Endothelial cell of umbilical vein (primary cell): ENCODE results near the gene MNT.
A peak's percentile ranks its signal among the peaks of the same experiment; 100 is the strongest.

Source experiments
- EZH2 ChIP-seq: IDR thresholded peaks from 2 replicates; pipeline ENCODE4 v1.6.1; 2012; ENCODE audit warnings: borderline replicate concordance, low read depth, mild to moderate bottlenecking, moderate library complexity, low read length, inconsistent platforms; ENCODE audit not compliant: severe bottlenecking
- JUN ChIP-seq: IDR thresholded peaks from 2 replicates; pipeline ENCODE4 v1.6.1; 2011; ENCODE audit warnings: borderline replicate concordance, low read depth; ENCODE audit not compliant: insufficient read length, insufficient read depth
- MYC ChIP-seq: IDR thresholded peaks from one replicate; pipeline ENCODE4 v1.6.1; 2011; ENCODE audit warnings: mild to moderate bottlenecking, low read depth, low read length
- POLR2A ChIP-seq: IDR thresholded peaks from 2 replicates; pipeline ENCODE4 v1.6.1; 2012; ENCODE audit warnings: low read depth, mild to moderate bottlenecking, control low read depth, low read length
- POLR2AphosphoS5 ChIP-seq: IDR thresholded peaks from 2 replicates; pipeline ENCODE4 v1.6.1; 2012; ENCODE audit warnings: low read depth, mild to moderate bottlenecking, control low read depth, low read length, moderate library complexity; ENCODE audit not compliant: insufficient read depth
- TF ChIP-seq, protein P1 (sequence below), 2 donors: IDR thresholded peaks; 1 replicate in 1 of 2; 2 replicates in 1 of 2; pipeline ENCODE4 v1.5.1; 2011; ENCODE audit warnings: low read length in 2 of 2, mild to moderate bottlenecking in 2 of 2, moderate library complexity in 2 of 2, control low read depth in 1 of 2, inconsistent platforms in 1 of 2, low read depth in 1 of 2; ENCODE audit not compliant: insufficient read depth in 1 of 2; ENCODE audit errors: extremely low read depth in 1 of 2
- TF ChIP-seq, protein P2 (sequence below): IDR thresholded peaks from 2 replicates; pipeline ENCODE4 v1.6.1; 2011; ENCODE audit not compliant: insufficient read depth, insufficient read length

DNA sequence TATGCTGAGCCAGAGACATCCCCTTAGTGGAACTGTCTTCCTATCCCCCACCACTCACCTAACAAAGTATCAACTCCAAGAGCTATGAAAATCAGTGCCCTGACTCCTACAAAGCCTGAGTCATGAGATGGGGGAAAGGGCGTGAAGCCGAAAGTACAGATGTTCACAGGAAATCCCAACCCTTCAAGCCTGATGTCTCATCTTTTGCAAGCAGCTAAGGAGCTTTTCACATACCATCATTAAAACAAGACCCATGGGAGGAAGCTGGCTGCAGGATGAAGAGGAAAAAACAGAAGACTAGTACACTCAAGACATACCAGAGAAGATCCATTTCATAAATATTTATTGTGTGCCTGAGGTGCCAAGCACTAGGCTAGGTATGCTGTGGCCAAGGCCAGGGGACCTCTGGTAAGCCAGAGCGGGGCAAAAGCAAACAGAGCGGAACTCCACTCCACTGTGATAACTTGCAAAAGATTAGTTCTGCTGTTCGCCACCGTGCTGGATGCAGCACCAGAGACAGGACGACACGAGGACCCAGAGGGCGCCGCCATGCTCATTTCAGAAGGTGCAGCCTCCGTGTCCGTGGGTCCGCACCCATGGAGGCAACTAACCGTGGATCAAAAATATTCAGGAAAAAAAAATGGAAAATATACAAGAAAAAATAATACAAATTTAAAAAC lies 4.5 kb upstream of the MNT start:
- TF ChIP-seq POLR2A (no peak), POLR2AphosphoS5 (peak; percentile 39), EZH2 (no peak), MYC (no peak), JUN (peak; percentile 5)
- TF ChIP-seq, protein P1, sequence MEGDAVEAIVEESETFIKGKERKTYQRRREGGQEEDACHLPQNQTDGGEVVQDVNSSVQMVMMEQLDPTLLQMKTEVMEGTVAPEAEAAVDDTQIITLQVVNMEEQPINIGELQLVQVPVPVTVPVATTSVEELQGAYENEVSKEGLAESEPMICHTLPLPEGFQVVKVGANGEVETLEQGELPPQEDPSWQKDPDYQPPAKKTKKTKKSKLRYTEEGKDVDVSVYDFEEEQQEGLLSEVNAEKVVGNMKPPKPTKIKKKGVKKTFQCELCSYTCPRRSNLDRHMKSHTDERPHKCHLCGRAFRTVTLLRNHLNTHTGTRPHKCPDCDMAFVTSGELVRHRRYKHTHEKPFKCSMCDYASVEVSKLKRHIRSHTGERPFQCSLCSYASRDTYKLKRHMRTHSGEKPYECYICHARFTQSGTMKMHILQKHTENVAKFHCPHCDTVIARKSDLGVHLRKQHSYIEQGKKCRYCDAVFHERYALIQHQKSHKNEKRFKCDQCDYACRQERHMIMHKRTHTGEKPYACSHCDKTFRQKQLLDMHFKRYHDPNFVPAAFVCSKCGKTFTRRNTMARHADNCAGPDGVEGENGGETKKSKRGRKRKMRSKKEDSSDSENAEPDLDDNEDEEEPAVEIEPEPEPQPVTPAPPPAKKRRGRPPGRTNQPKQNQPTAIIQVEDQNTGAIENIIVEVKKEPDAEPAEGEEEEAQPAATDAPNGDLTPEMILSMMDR (IDR thresholded peaks at IDR 0.05; ENCODE audit: extremely low read depth in 1 of 2, insufficient read depth in 1 of 2, low read depth in 1 of 2, low read length in 2 of 2), result no peak
- TF ChIP-seq, protein P2, sequence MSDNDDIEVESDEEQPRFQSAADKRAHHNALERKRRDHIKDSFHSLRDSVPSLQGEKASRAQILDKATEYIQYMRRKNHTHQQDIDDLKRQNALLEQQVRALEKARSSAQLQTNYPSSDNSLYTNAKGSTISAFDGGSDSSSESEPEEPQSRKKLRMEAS, result no peak
